ENCODE measurements around the gene SPATA6.

SPATA6 gene

GRCh38 chr1:48251821-48252220 is 220.2 kb downstream of the SPATA6 start:
- ATAC-seq, result no peak
- TF ChIP-seq ESRRG (CRISPR knock-in tag; IDR thresholded peaks at IDR 0.05), result no peak
- TF ChIP-seq ARNTL (CRISPR knock-in tag; IDR thresholded peaks at IDR 0.05; ENCODE audit: borderline replicate concordance, low read depth), result no peak
- no peak for TF ChIP-seq ZC3H10 (CRISPR knock-in tag; IDR thresholded peaks at IDR 0.05)

DNA sequence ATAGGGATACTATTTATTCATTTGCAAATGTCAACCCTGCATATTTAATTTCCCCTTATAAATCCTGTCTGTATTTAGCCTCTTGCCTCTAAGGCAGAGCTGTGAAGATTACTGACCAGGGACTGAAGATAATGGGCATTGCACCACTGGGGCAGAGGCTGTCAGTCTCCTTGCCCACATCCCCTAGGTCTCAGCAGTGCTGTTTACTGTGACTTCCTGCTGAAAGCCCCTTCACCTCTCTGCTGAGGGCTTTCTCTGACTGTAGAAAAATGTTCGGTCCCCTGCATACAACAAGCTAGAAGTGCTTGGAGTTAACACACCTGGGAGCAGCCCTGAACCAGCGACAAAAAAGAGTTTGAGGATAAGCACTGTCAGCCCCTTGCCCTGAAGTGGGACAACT is 220.7 kb downstream of the SPATA6 start:
- no peak for ATAC-seq
- TF ChIP-seq PATZ1 (CRISPR knock-in tag; IDR thresholded peaks at IDR 0.05; ENCODE audit: borderline replicate concordance) (no peak), ZNF8 (CRISPR knock-in tag; IDR thresholded peaks at IDR 0.05) (no peak), OSR1 (CRISPR knock-in tag; IDR thresholded peaks at IDR 0.05) (no peak), ZNF70 (CRISPR knock-in tag; IDR thresholded peaks at IDR 0.05) (no peak), ZFP3 (CRISPR knock-in tag; IDR thresholded peaks at IDR 0.05) (no peak), ISL1 (CRISPR knock-in tag; IDR thresholded peaks at IDR 0.05) (no peak), POU6F1 (CRISPR knock-in tag; IDR thresholded peaks at IDR 0.05; ENCODE audit: borderline replicate concordance, low read depth) (no peak), ZNF565 (CRISPR knock-in tag; conservative IDR thresholded peaks at IDR 0.05; ENCODE audit: low read depth) (no peak), ESRRG (CRISPR knock-in tag; IDR thresholded peaks at IDR 0.05) (no peak), ZC3H10 (CRISPR knock-in tag; IDR thresholded peaks at IDR 0.05) (no peak), BACH2 (CRISPR knock-in tag; IDR thresholded peaks at IDR 0.05; ENCODE audit: borderline replicate concordance) (no peak), TCF4 (CRISPR knock-in tag; IDR thresholded peaks at IDR 0.05; ENCODE audit: borderline replicate concordance) (no peak), TSHZ2 (CRISPR knock-in tag; IDR thresholded peaks at IDR 0.05) (no peak), ARNTL (CRISPR knock-in tag; IDR thresholded peaks at IDR 0.05; ENCODE audit: borderline replicate concordance, low read depth) (no peak), SNAI2 (CRISPR knock-in tag; IDR thresholded peaks at IDR 0.05) (no peak), TOX (CRISPR knock-in tag; IDR thresholded peaks at IDR 0.05; ENCODE audit: borderline replicate concordance) (no peak)
- TF ChIP-seq, protein P1, sequence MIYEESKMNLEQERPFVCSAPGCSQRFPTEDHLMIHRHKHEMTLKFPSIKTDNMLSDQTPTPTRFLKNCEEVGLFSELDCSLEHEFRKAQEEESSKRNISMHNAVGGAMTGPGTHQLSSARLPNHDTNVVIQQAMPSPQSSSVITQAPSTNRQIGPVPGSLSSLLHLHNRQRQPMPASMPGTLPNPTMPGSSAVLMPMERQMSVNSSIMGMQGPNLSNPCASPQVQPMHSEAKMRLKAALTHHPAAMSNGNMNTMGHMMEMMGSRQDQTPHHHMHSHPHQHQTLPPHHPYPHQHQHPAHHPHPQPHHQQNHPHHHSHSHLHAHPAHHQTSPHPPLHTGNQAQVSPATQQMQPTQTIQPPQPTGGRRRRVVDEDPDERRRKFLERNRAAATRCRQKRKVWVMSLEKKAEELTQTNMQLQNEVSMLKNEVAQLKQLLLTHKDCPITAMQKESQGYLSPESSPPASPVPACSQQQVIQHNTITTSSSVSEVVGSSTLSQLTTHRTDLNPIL (CRISPR knock-in tag; IDR thresholded peaks at IDR 0.05; ENCODE audit: low read depth), result no peak

- ATAC-seq, result no peak
- no peak for TF ChIP-seq ARNTL (CRISPR knock-in tag; IDR thresholded peaks at IDR 0.05; ENCODE audit: borderline replicate concordance, low read depth)
- TF ChIP-seq, protein P1 (CRISPR knock-in tag; IDR thresholded peaks at IDR 0.05; ENCODE audit: low read depth), result no peak
- TF ChIP-seq GLIS3 (CRISPR knock-in tag; IDR thresholded peaks at IDR 0.05), result no peak
- no peak for TF ChIP-seq ZFP3 (CRISPR knock-in tag; IDR thresholded peaks at IDR 0.05)
- no peak for TF ChIP-seq BACH2 (CRISPR knock-in tag; IDR thresholded peaks at IDR 0.05; ENCODE audit: borderline replicate concordance)
- TF ChIP-seq ZNF70 (CRISPR knock-in tag; IDR thresholded peaks at IDR 0.05), result no peak
These were observed 221.4 kb downstream of the SPATA6 start for GRCh38 chr1:48250572-48250971.

- no peak for TF ChIP-seq ARNTL (CRISPR knock-in tag; IDR thresholded peaks at IDR 0.05; ENCODE audit: borderline replicate concordance, low read depth)
- TF ChIP-seq SNAI2 (CRISPR knock-in tag; IDR thresholded peaks at IDR 0.05), result no peak
- TF ChIP-seq ZC3H10 (CRISPR knock-in tag; IDR thresholded peaks at IDR 0.05), result no peak
- TF ChIP-seq POU6F1 (CRISPR knock-in tag; IDR thresholded peaks at IDR 0.05; ENCODE audit: borderline replicate concordance, low read depth), result no peak
- no peak for ATAC-seq
These were observed 222.1 kb downstream of the SPATA6 start for GRCh38 chr1:48249868-48250267.

Measured in SK-N-SH treated with all-trans-retinoic acid at 6 μM for 48 hours (cell line).